ENCODE measurements around the gene STXBP1. TPM values are rescaled to one million over a fixed set of nuclear protein-coding genes. Genes with fewer than 3 reads are reported as not detected.

STXBP1 gene
- total RNA-seq, 1 donor from 2014 or later = 44.9 TPM

DNA sequence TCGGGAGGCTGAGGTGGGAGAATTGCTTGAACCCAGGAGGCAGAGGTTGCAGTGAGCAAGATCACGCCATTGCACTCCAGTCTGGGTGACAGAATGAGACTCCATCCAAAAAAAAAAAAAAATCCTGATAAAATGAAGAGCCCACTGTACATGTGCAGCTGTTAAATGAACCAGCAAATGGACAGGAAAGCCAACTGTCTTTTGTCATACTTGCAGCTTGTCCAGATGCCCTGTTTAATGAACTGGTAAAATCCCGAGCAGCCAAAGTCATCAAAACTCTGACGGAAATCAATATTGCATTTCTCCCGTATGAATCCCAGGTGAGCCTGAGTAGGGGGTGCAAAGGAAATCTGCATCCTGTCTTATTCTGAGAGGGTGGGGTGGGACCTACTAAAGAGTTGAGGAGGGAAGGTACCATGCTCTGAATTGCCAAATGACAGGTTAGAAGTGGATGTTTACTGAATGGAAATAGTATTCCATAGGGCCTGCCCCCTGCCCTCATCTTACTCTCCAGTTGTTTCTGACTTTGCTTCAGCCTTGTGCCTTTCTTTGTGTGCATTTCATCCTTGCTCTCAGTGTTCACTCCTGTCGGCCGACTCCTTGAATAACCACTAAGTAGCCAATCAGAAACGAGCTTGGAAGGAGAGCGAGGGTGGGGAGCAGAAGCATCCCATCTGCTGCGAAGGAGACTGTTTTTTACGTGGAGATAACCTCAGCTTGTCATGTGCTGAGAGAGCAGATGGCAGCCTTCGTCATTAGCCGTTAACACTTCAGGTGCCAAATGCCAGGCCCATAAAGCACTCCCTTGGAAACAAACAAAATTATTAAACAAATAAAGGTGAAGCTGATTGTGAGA is 49.0 kb downstream of the STXBP1 start:
- Mint-ChIP-seq H3K9me3 (ENCODE audit: unreplicated experiment) (no peaks in the 10 kb centered on the region), H3K27me3 (ENCODE audit: unreplicated experiment) (no peaks in the 10 kb centered on the region), H3K36me3 (ENCODE audit: unreplicated experiment) (peaks cover 50% of the 10 kb centered on the region), H3K27ac (ENCODE audit: unreplicated experiment) (no peak overlapping the region), H3K4me1 (ENCODE audit: unreplicated experiment) (peaks cover 13% of the 10 kb centered on the region), H3K4me3 (ENCODE audit: unreplicated experiment) (no peak overlapping the region)
- TF ChIP-seq, protein P1, sequence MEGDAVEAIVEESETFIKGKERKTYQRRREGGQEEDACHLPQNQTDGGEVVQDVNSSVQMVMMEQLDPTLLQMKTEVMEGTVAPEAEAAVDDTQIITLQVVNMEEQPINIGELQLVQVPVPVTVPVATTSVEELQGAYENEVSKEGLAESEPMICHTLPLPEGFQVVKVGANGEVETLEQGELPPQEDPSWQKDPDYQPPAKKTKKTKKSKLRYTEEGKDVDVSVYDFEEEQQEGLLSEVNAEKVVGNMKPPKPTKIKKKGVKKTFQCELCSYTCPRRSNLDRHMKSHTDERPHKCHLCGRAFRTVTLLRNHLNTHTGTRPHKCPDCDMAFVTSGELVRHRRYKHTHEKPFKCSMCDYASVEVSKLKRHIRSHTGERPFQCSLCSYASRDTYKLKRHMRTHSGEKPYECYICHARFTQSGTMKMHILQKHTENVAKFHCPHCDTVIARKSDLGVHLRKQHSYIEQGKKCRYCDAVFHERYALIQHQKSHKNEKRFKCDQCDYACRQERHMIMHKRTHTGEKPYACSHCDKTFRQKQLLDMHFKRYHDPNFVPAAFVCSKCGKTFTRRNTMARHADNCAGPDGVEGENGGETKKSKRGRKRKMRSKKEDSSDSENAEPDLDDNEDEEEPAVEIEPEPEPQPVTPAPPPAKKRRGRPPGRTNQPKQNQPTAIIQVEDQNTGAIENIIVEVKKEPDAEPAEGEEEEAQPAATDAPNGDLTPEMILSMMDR (IDR thresholded peaks at IDR 0.05) = no peak
- no peak for DNase-seq (ENCODE audit: extremely low spot score, unreplicated experiment)

DNA sequence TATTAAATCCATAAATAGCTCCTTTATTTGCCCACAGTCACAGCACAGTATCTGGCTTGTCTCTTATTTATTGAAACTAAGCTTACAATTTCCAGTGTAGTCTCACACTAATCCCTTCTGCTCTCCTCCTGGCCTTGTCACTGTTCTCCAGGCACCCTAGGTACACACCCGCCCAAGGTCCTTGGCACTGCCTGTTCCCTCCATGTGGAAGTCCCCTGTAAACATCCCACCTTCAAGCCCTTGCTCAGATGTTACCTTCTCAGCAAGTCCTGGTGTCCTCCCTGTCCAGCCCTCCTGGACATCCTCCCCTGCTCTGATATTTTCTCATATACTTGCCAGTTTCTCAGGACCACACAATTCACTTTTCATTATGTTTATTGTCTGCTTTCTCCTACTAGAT is 50.5 kb downstream of the STXBP1 start:
- Mint-ChIP-seq H3K36me3 (ENCODE audit: unreplicated experiment) (peaks cover 45% of the 10 kb centered on the region), H3K4me3 (ENCODE audit: unreplicated experiment) (no peak overlapping the region), H3K27ac (ENCODE audit: unreplicated experiment) (peak overlapping the region; percentile 20), H3K27me3 (ENCODE audit: unreplicated experiment) (no peaks in the 10 kb centered on the region), H3K9me3 (ENCODE audit: unreplicated experiment) (no peaks in the 10 kb centered on the region), H3K4me1 (ENCODE audit: unreplicated experiment) (peaks cover 13% of the 10 kb centered on the region)
- TF ChIP-seq, protein P1 (IDR thresholded peaks at IDR 0.05) = no peak
- DNase-seq (ENCODE audit: extremely low spot score, unreplicated experiment) = no peak

DNA sequence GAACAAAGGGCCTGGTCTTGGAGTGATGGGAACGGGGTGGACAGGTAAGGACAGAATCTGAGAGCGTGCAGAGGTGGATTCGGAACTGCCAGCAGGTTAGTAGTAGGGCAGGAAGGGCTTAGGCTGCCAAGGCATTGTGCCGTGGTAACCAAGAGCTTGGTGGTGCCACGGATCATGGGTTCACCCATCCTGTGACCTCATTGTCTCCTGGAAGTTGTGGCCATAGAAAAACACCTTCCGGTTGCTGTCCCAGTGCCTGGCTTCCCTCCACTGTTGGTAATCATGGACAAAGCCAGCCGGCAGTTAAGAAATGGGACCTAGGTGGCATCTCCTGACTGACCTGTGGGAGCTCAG is 52.2 kb downstream of the STXBP1 start:
- no peak for DNase-seq (ENCODE audit: extremely low spot score, unreplicated experiment)
- Mint-ChIP-seq H3K36me3 (ENCODE audit: unreplicated experiment) (peaks cover 52% of the 10 kb centered on the region), H3K27me3 (ENCODE audit: unreplicated experiment) (no peaks in the 10 kb centered on the region), H3K4me3 (ENCODE audit: unreplicated experiment) (no peak overlapping the region), H3K9me3 (ENCODE audit: unreplicated experiment) (no peaks in the 10 kb centered on the region), H3K27ac (ENCODE audit: unreplicated experiment) (peak overlapping the region; percentile 32), H3K4me1 (ENCODE audit: unreplicated experiment) (peaks cover 13% of the 10 kb centered on the region)
- TF ChIP-seq, protein P1 (IDR thresholded peaks at IDR 0.05) = no peak

DNA sequence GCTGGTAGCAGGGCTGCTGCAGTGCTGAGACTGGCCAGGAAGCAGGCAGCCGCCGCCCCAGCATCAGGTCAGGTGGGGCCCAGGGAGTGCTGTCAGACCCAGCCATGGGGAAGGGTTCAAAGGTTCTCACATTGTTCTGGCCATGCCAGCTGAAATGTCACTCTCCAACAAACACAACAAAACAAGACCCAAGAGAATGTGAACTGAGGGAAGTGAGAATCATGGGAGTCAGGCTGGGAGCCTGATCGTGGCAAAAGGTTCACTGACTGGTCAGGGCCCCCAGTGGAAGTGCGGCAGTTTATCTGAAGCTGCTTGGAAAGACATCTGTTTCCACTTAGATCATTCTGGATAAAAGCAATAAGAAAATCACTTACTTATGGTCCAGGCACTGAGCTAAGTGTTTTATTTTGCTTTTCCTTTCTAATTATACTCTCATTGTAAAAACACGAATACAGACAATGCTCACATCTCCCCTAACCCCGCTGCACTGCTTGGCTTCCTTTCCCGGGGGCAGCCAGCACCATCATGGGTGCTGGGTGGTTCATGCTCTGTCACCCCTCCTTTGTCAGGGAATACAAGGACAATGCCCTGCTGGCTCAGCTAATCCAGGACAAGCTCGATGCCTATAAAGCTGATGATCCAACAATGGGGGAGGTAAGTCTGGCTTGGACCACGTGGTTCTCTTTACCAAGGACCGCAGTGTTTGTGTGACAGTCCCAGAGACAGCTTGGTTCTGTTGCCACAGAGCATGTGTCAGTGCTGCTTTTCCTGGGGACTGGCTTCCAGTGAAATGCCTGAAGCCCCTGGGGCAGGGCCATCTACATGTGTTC is 52.8 kb downstream of the STXBP1 start:
- Mint-ChIP-seq H3K36me3 (ENCODE audit: unreplicated experiment) (peaks cover 48% of the 10 kb centered on the region), H3K4me3 (ENCODE audit: unreplicated experiment) (no peak overlapping the region), H3K27me3 (ENCODE audit: unreplicated experiment) (no peaks in the 10 kb centered on the region), H3K4me1 (ENCODE audit: unreplicated experiment) (peaks cover 13% of the 10 kb centered on the region), H3K9me3 (ENCODE audit: unreplicated experiment) (no peaks in the 10 kb centered on the region), H3K27ac (ENCODE audit: unreplicated experiment) (peak overlapping the region; percentile 77)
- DNase-seq (ENCODE audit: extremely low spot score, unreplicated experiment) = no peak
- TF ChIP-seq, protein P1 (IDR thresholded peaks at IDR 0.05) = no peak

Measured in osteocyte (in vitro differentiated cells).